Lower leg skin (tissue), 4 donors: ENCODE data around the gene ADGRA3. TPM values are rescaled to one million over a fixed set of nuclear protein-coding genes. Genes with fewer than 3 reads are reported as not detected.

ENCODE experiments used
- DNase-seq, 2 donors: peaks; one replicate each; pipeline ENCODE4 v3.0.0-alpha.2; 2019; ENCODE audit warnings: low spot score in 2 of 2
- H3K4me3 ChIP-seq: fragments of 200-600 bp; sonication (generic); 2 replicates; pipeline ENCODE4 v1.5.1; 2017; ENCODE audit warnings: mild to moderate bottlenecking, low read depth; ENCODE audit not compliant: poor library complexity, severe bottlenecking
- POLR2A ChIP-seq, 2 donors: fragments of 450-650 bp; IDR thresholded peaks; one replicate each; pipeline ENCODE4 v1.6.1; 2016 to 2017; ENCODE audit warnings: antibody characterized with exemption in 2 of 2, mild to moderate bottlenecking in 1 of 2, moderate library complexity in 1 of 2
- WGBS, 2 donors: methylation state at CpG; one replicate each; pipeline ENCODE4 v1.1.5; 2018; 5-methylcytosine and 5-hydroxymethylcytosine counted together
- intact Hi-C: fragments of 100-400 bp; cut with DNase I; formaldehyde crosslinking; loops from one replicate; pipeline ENCODE4 v1.15.0; 2023; ENCODE audit warnings: low total_unique reads
- total RNA-seq, 4 donors: library from RNA; depleted of rRNA; stranded (reverse); fragments of >200 nt; gene quantifications; one replicate each; pipeline ENCODE4 v1.1.0, GENCODE V29; 2016
- TF ChIP-seq, protein P1 (sequence below), 3 donors: fragments of 450-650 bp; IDR thresholded peaks; one replicate each; pipeline ENCODE4 v1.5.1; 2016; ENCODE audit warnings: antibody characterized with exemption in 3 of 3, mild to moderate bottlenecking in 3 of 3, moderate library complexity in 2 of 3

ADGRA3 gene
- total RNA-seq, 4 donors from 2014 or later: 8.4 to 14.9 (median 12.6) TPM

DNA sequence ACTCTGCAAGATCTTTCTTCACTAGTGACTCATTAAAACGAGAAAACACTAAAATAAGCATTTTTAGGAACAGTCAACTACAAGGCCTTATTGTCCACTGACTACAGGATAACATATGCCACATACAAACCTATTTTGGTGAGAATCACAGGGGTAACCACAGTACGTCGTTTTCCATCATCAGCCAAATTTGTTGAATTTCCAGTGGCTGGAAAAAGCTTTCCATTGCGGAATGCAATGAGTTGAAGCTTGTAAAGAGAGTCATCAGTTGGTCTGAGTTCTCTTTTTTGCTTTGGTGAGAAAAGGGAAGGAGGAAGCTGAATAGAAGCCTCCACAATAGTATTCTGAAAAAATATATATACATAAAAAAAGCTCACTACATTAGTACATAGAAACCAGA, 102.4 kb downstream of the ADGRA3 start:
- intact Hi-C loops: loop anchor here (5.0 kb wide), 1 partner anchor 279 kb away; the partner anchor contains the start of gene GBA3
- TF ChIP-seq POLR2A (IDR thresholded peaks at IDR 0.05): no peak
- TF ChIP-seq, protein P1, sequence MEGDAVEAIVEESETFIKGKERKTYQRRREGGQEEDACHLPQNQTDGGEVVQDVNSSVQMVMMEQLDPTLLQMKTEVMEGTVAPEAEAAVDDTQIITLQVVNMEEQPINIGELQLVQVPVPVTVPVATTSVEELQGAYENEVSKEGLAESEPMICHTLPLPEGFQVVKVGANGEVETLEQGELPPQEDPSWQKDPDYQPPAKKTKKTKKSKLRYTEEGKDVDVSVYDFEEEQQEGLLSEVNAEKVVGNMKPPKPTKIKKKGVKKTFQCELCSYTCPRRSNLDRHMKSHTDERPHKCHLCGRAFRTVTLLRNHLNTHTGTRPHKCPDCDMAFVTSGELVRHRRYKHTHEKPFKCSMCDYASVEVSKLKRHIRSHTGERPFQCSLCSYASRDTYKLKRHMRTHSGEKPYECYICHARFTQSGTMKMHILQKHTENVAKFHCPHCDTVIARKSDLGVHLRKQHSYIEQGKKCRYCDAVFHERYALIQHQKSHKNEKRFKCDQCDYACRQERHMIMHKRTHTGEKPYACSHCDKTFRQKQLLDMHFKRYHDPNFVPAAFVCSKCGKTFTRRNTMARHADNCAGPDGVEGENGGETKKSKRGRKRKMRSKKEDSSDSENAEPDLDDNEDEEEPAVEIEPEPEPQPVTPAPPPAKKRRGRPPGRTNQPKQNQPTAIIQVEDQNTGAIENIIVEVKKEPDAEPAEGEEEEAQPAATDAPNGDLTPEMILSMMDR (IDR thresholded peaks at IDR 0.05): no peak
- no peak for DNase-seq
- H3K4me3 ChIP-seq: no peak overlapping the region
- WGBS, 2 donors: 71 to 78% methylated on average over 4 of the region's 4 CpGs

GRCh38 chr4:22412013-22412412, 103.9 kb downstream of the ADGRA3 start:
- WGBS, 2 donors: 82 to 92% methylated on average over 3 of the region's 3 CpGs
- TF ChIP-seq, protein P1 (IDR thresholded peaks at IDR 0.05): no peak
- DNase-seq: no peak
- intact Hi-C loops: loop anchor here (5.0 kb wide), 1 partner anchor 280 kb away; the partner anchor contains the start of gene GBA3
- H3K4me3 ChIP-seq: no peak overlapping the region

DNA sequence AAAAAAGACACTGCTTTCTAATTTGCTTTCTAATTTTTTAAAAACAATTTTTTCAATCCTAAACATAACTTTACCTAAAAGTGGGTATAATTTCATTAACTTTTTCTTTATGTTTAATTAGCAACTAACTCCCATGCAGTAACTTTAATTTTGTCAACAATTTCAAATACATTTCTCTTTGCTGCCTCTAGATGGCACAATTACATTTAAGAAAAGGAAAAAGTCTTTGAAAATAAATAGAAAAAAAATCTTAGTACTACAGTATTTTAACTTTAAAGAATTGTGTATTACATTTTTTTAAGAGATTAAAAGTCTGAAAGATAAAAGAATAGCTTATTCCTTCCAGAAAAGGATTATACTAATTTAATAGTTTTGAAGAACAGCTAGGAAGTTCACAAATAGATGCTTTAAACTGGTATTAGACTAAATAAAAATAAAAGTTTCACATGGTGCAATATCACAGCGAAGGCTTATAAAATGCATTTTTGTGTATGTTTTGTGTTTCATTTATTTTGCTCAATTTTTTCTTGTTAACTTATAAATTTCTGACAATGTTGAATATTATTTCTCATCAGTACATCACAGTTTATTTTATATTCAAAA, 105.1 kb downstream of the ADGRA3 start:
- TF ChIP-seq, protein P1 (IDR thresholded peaks at IDR 0.05): no peak
- no peak for TF ChIP-seq POLR2A (IDR thresholded peaks at IDR 0.05)
- DNase-seq: no peak
- intact Hi-C loops: loop anchor here (5.0 kb wide), 1 partner anchor 282 kb away; the partner anchor contains the start of gene GBA3
- H3K4me3 ChIP-seq: no peak overlapping the region
- WGBS, 2 donors: 89 to 90% methylated on average over 1 of the region's 1 CpG

- intact Hi-C loops: loop anchor here (10.0 kb wide), 1 partner anchor 196 kb away; no protein-coding TSS in a partner anchor
- DNase-seq: no peak
- 80 to 88% methylated on average over 1 of the region's 1 CpG for WGBS, 2 donors
- no peak overlapping the region for H3K4me3 ChIP-seq
- TF ChIP-seq, protein P1 (IDR thresholded peaks at IDR 0.05): no peak
Measured at GRCh38 chr4:22408474-22408873, 107.4 kb downstream of the ADGRA3 start.

DNA sequence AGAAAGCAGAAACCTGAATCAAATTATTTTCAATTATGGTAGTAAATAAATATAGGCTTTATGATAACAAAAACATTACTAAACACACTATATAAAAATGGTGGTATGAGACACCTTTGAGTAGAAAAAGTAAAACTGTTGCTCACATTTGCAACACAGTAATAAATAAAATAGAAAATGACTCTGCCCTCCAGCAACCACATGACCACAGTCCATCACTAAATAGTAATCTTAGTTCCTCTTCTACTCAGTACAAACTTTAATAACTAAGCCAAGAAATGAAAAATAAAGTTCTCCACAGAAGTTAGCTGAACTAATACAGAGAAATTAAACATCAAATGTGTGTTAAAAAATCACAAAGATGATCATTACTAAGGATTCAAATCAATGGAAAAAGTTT, 108.5 kb downstream of the ADGRA3 start:
- no peak overlapping the region for H3K4me3 ChIP-seq
- DNase-seq: no peak
- intact Hi-C loops: loop anchor here (10.0 kb wide), 1 partner anchor 197 kb away; no protein-coding TSS in a partner anchor
- TF ChIP-seq POLR2A (IDR thresholded peaks at IDR 0.05): no peak

DNA sequence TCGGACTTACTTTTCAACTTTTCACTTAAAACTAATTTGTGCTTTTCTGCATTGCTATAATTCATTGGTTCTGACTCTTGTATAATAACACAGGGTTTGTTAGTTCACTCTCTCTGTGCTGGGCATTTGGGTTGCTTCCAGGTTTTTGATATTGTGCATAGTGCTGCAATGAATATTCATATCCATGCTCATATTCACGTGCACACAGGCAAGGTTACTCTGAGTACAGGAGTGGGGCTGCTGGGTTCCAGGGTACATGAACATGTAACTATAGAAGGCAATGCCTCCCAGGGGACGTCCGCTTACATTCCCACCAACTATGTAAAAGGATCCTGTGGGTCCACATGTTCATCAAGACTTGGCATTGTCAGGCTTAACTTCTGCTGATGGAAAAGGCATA, 117.2 kb downstream of the ADGRA3 start:
- no peak overlapping the region for H3K4me3 ChIP-seq
- no peak for DNase-seq
- intact Hi-C loops: no loop called here
- TF ChIP-seq POLR2A (IDR thresholded peaks at IDR 0.05): no peak
- TF ChIP-seq, protein P1 (IDR thresholded peaks at IDR 0.05): no peak
- 88 to 94% methylated on average over 4 of the region's 4 CpGs for WGBS, 2 donors
